ENCODE measurements around the gene ZCCHC14.

The ZCCHC14 gene

DNA sequence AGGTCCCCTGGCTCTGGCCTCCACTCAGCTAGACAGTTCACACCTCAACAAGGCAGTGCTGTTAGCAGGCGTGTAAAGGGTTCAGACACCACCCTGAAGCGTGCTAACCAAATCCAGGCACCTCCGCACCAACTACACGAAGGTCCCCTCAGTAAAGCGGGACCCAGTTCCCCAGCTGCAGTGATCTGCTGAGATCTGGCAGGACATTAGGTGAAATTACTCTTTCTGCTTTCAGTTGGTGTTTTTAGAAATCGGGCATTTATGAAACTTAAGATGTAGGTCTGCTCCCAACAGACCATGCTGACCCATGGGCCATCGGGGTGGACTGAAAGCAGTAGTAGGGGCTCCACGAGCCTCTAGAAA is 136.4 kb downstream of the ZCCHC14 start:
- FAIRE-seq = no peak
